ENCODE measurements around the gene CHN1.

CHN1 gene

GRCh38 chr2:174777347-174778084 is 227.7 kb downstream of the CHN1 start:
- TF ChIP-seq CTCF (conservative IDR thresholded peaks at IDR 0.05; ENCODE audit: low read length) = no peak
- H3K4me3 ChIP-seq (ENCODE audit: low read length) = peak overlapping the region; percentile 42
- peak; percentile 84 for DNase-seq (ENCODE audit: low read depth)

DNA sequence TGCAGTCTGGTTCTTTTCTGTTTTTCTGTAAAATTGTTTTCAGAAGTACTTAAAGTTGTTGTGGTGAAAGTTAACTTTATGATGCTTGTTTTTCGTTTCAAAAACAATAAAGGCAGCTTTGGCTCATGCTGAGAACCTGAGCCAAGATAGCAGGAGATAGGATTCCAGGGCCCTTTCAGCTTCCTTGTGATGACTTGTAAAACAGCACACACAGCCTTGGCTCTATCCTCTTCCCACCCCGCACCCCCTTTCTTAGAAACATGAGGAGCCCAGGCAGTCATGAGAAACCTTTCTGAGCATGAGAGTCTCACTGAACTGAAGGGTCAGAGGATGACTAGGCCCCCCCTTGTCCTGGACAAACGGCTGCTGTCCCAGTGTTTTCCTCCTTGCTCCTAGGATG is 228.5 kb downstream of the CHN1 start:
- DNase-seq (ENCODE audit: low read depth) = peak; percentile 31
- H3K4me3 ChIP-seq (ENCODE audit: low read length) = no peak overlapping the region
- no peak for TF ChIP-seq CTCF (conservative IDR thresholded peaks at IDR 0.05; ENCODE audit: low read length)

DNA sequence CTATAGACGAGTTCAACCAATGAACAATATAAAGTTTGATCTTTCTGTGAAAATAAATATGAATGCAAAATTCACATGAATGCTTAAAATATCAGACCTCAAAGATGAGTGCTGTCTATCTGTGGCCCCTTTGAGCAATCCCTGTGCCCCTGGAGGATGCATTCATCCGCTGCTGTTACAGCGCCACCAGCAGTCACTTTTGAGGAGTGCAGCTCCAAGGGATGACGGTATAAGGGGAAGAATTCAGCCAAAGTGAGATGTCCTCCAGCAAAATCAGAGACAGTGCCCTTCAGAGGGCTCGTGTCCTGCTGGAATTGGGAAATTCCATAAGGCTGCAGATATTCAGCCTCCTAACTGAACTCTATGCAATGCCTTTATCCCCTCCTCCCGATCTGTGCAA is 229.0 kb downstream of the CHN1 start:
- peak; percentile 23 for TF ChIP-seq CTCF (conservative IDR thresholded peaks at IDR 0.05; ENCODE audit: low read length)
- no peak for DNase-seq (ENCODE audit: low read depth)
- no peak overlapping the region for H3K4me3 ChIP-seq (ENCODE audit: low read length)

- no peak overlapping the region for H3K4me3 ChIP-seq (ENCODE audit: low read length)
- TF ChIP-seq CTCF (conservative IDR thresholded peaks at IDR 0.05; ENCODE audit: low read length) = no peak
- DNase-seq (ENCODE audit: low read depth) = peak; percentile 40
Observed at GRCh38 chr2:174775571-174775980, 229.6 kb downstream of the CHN1 start.

GRCh38 chr2:174774886-174775285 is 230.3 kb downstream of the CHN1 start:
- no peak for DNase-seq (ENCODE audit: low read depth)
- no peak for TF ChIP-seq CTCF (conservative IDR thresholded peaks at IDR 0.05; ENCODE audit: low read length)
- no peak overlapping the region for H3K4me3 ChIP-seq (ENCODE audit: low read length)

- no peak overlapping the region for H3K4me3 ChIP-seq (ENCODE audit: low read length)
- TF ChIP-seq CTCF (conservative IDR thresholded peaks at IDR 0.05; ENCODE audit: low read length) = no peak
Observed at GRCh38 chr2:174773215-174773614, 232.0 kb downstream of the CHN1 start.

GRCh38 chr2:174772472-174772801 is 232.7 kb downstream of the CHN1 start:
- DNase-seq (ENCODE audit: low read depth) = no peak
- H3K4me3 ChIP-seq (ENCODE audit: low read length) = no peak overlapping the region
- no peak for TF ChIP-seq CTCF (conservative IDR thresholded peaks at IDR 0.05; ENCODE audit: low read length)

More at GRCh38 chr2:174773215-174773614, 232.0 kb downstream of the CHN1 start:
- no peak for DNase-seq (ENCODE audit: low read depth)
